GM23248 (cell line): ENCODE measurements around the gene NINJ1.

Source experiments
- EZH2 ChIP-seq: fragments of 200-600 bp; sonication (generic); IDR thresholded peaks from 2 replicates; pipeline ENCODE4 v1.6.1; 2018; ENCODE audit warnings: antibody characterized with exemption, mild to moderate bottlenecking; ENCODE audit not compliant: insufficient read depth, poor library complexity, severe bottlenecking
- EZH2phosphoT487 ChIP-seq: fragments of 200-600 bp; sonication (generic); IDR thresholded peaks from 2 replicates; pipeline ENCODE4 v1.6.1; 2018; ENCODE audit warnings: antibody characterized with exemption, moderate library complexity, mild to moderate bottlenecking, low read depth; ENCODE audit not compliant: insufficient read depth

DNA sequence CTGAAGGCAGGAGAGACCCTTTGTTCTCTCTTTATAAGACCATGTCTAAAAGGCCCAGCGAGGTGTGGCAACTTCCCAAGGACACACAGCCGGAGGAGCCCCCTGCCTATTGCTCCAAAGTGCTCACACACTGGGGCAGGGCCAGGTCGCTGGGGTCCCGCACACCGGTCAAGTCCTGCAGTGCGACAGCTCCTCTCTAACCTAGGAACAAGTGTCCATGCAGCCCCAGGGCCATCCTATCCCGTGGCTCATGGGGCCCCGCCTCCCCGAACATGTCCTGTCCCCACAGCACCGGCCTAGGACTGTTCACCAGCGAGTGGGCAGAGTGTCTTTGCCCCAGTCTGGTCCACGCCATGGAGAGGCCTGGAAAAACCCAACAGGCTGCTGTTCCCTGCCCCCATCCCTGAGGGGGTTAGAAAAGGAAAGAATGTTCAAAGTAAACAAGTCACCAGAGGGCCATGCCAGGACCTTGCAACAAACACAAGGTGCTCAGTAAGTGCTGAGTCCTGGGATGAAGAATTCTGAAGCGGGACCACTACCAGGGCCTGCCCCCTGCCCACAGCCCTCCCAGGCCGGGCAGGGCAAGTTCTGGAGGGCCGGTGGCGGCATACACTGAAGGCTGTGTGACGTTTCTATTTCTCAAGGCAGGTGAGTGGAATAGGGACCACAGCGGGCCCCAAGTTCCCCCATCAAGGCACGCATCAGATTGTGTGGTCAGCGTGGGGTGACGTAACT, 938 bp downstream of the NINJ1 start:
- TF ChIP-seq EZH2phosphoT487 = no peak
- TF ChIP-seq EZH2 = no peak
